Medulla oblongata (tissue), 1 donor: Measurements from ENCODE around the gene CFAP54.

Experiments used
- DNase-seq: peaks from one replicate; pipeline ENCODE4 v3.0.0-alpha.2; 2015; ENCODE audit errors: extremely low spot score

Gene CFAP54

DNA sequence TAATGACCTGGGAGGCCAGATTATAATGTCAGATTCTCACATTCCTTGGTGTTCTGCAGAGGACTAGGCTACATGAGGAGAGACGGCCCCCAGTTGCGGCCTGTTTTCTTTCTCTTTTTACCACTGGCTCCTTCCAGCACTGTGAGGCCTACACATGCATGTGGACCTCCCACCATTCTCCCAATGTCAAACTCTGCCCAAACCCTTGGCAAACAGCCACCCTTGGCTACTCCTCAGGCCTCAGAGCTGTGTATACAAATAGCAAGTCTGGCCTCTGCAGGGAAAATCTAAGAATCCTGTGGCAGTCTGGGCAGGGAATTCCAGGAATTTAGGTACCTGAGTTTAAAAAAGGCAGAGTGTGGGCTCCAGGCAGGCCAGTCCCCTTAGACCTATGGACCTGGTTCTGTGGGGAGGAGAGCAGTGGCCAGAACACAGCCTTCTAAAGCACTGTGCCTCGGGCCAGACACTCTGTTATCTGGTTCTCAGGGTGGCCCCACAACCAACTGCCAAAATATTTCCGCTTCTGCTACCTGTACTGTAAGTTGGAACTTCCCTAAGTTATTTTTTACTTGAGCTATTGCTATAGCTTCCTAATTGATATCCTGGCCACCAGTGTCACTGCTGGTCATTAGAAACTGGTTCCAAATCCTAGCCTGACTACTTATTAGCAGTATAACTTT lies 397.8 kb downstream of the CFAP54 start:
- DNase-seq = peak; percentile 81

DNA sequence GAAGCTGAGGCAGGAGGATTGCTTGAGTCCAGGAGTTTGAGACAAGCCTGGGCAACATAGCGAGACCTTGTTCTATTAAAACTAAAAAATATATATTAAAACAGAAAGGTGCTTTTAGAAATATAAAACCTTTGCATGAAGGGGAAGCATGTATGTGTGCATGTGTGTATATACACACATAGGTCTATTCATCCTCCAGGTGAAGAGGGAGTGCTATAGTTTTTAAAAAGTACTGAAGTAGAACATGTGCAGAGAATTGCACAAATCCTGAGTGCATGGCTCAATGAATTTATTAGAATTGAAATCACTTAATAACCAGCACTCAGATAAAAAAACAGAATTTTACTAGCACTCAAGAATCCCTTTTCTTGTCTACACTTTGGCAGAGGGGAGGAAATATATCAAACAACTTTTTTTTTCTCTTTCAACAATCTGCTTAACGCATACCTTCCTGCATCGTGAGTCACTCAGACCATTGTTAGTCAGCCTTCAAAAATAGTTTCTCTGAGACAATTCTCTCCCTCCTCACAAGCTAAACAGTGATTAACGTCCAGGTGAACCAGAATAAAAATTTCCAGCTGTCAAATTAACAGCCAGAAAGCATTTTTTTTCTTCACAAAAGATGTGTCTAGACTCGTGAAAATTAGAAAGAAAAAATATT lies 400.0 kb downstream of the CFAP54 start:
- DNase-seq = no peak

DNA sequence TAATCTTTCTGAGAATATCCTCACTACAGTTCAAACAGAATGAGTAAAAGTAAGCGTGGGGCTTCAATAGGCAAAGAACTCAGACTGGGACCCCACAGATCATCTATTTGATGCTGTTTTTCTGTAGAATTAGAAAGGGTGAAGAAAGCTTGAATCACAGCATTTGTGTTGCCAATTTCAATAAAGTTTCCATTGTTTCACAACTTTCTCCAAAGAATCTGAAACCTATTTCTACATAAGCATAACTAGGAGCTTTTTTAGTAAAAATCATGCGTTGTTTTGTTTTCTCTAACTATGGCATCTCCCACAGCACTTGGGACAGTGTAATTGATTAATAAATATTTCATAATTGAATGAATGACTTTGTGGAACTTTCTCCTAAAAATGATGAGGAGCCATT lies 401.0 kb downstream of the CFAP54 start:
- no peak for DNase-seq

DNA sequence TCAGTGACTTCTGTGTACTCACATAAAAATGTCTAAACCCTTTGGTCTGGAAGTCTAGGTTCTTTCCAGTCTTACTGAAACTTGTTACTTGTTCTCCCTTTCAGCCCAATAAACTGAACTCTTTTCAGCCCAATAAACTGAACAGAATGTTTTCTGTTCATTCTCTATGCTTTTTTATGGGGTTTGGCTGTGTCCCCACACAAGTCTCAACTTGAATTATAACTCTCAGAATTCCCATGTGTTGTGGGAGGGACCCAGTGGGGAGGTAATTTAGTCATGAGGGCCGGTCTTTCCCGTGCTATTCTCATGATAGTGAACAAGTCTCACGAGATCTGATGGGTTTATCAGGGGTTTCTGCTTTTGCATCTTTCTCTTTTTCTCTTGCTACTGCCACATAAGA lies 402.7 kb downstream of the CFAP54 start:
- DNase-seq = no peak

DNA sequence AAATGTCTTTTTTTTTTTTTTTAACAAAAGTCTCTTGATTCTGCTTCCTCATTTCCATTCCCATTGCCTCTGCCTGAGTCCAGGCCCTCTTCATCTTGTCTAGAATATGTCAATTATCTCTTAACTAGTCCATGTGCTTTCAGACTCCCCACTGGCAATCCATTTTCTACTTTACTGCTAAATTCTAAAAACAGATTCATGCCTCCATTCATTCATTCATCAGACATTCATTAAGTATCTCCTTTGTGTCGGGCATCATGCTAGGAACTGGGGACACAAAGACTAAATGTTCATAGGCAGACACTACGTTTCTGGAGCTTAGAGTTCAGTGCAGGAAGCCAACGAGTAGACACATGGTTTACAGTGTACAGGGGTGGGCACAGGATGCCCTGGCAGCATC lies 408.0 kb downstream of the CFAP54 start:
- no peak for DNase-seq

DNA sequence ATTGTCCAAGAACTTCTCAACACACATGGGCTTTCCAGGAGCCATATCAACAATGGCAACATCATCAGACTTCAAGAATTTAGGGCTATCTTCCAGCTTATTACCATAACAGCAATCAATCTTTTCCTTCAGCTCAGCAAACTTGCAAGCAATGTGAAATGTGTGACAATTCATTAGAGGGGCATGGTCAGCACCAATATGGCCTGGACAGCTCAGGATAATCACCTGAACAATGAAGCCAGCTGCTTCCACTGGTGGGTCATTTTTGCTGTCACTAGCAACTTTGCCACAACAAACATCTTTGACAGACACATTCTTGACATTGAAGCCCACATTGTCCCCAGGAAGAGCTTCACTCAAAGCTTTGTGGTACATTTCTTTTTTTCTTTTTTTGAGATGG lies 411.8 kb downstream of the CFAP54 start:
- DNase-seq = no peak

DNA sequence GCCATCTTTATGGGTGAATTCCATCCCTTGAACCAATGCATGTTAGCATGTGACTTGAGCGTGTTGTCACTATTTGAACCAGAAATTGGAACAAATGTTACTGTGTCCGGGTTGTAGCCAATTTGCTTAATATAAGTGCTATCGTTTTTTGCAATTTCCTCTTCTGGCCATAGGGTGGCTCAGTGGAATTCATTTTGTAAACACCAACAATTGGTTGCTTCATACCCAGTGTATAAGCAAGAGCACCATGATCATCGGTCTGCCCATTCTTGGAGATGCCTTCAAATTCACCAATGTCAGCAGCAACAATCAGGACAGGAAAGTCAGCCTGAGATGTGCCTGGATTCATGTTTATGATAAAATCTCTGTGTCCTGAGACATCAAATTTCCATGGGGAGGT lies 412.7 kb downstream of the CFAP54 start:
- DNase-seq = no peak

DNA sequence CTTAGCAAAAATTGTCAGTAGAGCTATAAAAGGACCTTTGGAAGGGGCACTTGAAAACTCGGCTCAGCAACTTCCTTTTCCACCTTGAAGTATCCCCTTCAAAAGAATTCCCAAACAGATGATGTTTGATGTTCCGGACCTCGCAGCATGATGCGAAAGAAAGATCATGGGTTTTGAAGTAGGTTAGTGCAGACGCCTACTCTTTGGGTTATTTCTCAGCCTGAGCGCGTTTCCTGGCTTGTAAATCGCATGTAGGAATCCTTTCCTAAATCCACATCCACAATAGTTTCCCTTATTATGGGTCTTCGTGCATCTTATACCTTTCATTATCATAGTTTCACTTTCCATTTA lies 417.1 kb downstream of the CFAP54 start:
- no peak for DNase-seq

DNA sequence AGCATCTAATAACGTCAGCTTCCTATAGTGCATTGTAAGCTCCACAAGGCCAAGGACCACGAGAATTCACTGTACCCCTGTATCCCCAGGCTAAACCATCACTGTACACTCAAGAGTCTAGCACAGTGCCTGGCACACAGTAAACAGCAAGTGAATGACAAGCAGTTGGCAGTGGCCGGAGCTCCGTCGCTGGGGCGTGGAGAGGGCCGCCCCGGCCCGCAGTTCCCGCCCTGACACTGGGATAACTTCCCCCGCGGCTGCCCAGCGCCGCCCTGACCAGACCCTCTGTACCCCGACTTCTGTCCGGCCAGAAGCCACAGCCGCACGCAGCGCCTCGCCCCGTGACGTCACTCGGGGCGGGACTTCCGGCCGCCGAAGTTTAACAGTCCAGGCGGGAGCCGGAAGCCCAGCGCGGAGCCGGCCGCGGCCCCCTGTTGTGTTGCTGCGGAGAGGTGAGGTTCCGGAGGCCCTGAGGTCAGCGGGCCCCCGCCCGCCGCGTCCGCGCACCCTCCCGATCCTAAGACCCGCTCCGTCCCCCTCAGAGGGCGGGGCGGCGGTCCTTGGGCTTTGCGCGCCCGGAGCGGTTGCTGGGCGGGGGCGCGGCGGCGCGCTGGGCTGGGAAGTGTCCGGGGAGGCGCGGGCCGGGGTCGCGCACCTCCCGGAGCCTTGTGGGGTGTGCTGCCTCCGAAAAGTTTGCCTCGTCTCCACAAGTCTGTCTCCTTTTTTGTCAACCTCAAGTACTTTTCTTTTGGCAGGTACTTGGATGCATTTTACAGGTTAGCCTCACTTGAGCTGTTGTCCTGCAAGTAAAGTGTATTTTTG lies 417.7 kb downstream of the CFAP54 start, which contains the start of gene NEDD1:
NEDD1 (plus strand) TSS at position 409 of the 822 bp plus-strand sequence. CDS start 2,503 bp downstream, outside the sequence.
- DNase-seq = peak; percentile 86

DNA sequence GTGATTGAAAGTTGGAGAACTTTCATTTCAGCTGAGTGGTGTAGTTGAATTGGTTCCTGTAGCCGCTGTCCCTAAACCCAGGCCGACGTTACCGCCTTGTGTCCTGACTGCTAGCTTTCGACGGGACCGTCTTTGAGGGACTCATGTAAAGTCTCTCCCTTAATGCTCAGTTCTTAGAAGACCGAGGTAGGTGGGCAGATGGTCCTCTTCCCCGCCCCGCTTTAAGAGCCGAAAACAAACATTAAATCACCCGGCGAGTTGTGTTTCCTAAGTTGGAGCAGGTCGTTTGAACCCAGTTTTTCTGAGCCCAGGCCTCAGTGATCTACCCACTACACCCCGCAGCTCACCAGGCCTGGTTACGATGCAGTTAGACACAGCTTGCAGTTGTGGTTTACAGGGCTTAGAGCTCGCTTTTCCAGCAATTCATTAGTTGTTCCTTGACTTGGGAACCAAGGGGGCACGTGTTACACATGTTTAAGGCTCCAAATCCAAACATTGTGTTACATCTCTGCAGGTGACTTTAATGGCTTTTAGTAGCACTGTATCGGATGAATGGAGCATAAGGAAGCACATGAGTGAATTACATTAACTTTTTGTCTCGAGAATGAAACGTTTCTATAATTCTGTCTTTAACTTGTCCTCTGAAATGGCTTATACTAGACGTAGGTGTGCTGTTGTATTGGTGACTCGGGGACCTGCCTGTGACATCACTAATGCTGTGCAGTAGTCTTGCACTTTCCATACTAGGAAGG lies 418.5 kb downstream of the CFAP54 start:
- DNase-seq = peak; percentile 31

DNA sequence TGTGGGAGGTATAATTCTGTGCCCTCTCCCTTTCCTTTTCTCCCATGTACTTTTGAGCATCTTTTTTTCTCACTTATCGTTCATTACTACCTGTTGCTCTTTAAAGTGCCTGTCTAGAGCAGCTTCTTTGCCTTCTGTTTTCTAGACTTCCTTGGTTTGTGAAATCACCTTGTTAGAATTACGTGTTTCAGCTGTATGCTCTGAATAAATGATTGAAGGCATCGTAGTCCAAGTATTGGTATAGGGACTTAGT lies 419.0 kb downstream of the CFAP54 start:
- DNase-seq = no peak

DNA sequence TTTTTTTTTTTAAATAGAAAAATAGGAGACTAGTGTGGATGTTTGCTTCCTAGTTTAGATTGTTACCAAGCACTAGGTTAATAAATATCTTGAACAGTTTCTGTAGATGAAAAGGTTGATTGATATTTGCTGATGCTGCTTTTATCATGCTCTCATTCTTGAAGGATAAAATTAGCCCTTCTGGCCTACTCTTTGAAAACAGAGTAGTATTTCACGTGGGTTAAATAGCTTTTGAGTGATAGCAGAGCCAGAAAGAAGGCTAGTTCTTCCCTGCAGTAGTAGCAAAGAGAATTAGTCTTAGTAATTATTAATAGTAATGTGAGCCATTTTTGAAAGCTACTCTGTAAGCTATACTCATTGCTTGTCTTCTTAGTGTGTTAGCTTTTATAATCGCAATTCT lies 422.9 kb downstream of the CFAP54 start:
- DNase-seq = no peak

DNA sequence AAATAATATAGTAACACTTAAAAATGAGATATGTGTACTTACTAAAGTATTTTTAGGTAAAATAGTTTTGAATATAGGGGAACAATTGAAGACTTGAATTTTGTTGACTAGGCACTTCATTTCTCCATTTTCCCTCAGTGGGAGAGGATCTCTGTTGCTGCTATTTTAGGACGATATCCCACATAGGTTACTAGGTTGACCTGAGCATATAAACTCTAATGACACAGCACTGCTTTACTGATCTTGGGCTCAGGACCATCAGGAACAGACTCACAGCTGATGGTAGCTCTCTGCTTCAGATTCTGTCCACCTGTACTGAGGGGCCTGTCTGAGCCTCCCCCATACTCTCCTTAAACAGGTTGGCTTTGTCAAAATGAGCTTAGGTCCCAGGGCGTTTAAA lies 423.6 kb downstream of the CFAP54 start:
- DNase-seq = no peak

DNA sequence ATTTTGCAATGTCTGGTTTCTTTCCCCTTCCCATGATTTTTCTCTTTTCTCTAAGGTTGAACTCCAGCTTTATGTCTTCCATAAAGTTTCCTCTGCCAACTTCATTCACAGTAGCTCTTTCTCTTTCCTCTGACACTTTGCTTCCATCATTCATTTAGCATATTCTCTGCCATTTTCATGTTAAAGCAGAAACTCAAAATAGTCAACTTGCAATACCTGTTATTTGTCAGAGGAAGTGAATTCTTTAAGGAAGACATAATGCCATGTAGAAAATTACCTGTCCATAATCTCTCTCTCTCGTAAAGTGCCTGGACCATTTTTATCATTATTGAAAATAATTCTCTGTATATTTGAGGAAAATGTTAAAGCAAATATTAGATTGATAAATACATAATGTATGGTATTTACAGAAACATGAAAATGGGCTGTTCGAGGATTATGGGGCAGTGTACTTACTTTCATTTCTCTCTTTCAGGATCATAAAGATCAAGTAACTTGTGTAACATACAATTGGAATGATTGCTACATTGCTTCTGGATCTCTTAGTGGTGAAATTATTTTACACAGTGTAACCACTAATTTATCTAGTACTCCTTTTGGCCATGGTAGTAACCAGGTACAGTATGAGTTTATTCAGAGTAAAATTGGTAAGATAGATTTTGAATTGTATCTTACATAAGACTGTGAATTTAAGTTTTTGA lies 430.3 kb downstream of the CFAP54 start:
- DNase-seq = no peak
